ENCODE measurements around the gene LOX.

Gene LOX, protein sequence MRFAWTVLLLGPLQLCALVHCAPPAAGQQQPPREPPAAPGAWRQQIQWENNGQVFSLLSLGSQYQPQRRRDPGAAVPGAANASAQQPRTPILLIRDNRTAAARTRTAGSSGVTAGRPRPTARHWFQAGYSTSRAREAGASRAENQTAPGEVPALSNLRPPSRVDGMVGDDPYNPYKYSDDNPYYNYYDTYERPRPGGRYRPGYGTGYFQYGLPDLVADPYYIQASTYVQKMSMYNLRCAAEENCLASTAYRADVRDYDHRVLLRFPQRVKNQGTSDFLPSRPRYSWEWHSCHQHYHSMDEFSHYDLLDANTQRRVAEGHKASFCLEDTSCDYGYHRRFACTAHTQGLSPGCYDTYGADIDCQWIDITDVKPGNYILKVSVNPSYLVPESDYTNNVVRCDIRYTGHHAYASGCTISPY

GRCh38 chr5:122078116-122079110 is at the start of gene LOX:
LOX (minus strand) TSS chr5:122078259; CDS start chr5:122077985, 274 bp downstream.
- TF ChIP-seq YY1 (IDR thresholded peaks at IDR 0.05; ENCODE audit: low read depth) (no peak), CEBPB (IDR thresholded peaks at IDR 0.05) (peak; percentile 23; the same call in 1 of the 2 replicates), TAF1 (IDR thresholded peaks at IDR 0.05; ENCODE audit: low read depth) (no peak), REST (IDR thresholded peaks at IDR 0.05; ENCODE audit: low read depth) (peak; percentile 61; the same call in 1 of the 2 replicates), TCF12 (IDR thresholded peaks at IDR 0.05; ENCODE audit: low read depth) (no peak), ZBTB7A (IDR thresholded peaks at IDR 0.05; ENCODE audit: low read depth) (no peak), TEAD4 (IDR thresholded peaks at IDR 0.05) (peak; percentile 43; the same call in 1 of the 2 replicates), EP300 (IDR thresholded peaks at IDR 0.05; ENCODE audit: borderline replicate concordance) (no peak), EGR1 (IDR thresholded peaks at IDR 0.05) (no peak), NFIC (IDR thresholded peaks at IDR 0.05) (peak; percentile 29; the same call in 1 of the 2 replicates)
- TF ChIP-seq, protein P1, sequence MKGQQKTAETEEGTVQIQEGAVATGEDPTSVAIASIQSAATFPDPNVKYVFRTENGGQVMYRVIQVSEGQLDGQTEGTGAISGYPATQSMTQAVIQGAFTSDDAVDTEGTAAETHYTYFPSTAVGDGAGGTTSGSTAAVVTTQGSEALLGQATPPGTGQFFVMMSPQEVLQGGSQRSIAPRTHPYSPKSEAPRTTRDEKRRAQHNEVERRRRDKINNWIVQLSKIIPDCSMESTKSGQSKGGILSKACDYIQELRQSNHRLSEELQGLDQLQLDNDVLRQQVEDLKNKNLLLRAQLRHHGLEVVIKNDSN (IDR thresholded peaks at IDR 0.05) = 0 out of 2 replicates have a peak, but pooled peaks have one; percentile 8
- TF ChIP-seq, protein P2, sequence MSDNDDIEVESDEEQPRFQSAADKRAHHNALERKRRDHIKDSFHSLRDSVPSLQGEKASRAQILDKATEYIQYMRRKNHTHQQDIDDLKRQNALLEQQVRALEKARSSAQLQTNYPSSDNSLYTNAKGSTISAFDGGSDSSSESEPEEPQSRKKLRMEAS (IDR thresholded peaks at IDR 0.05) = peak; percentile 80

GRCh38 chr5:122126756-122127321 is 48.8 kb upstream of the LOX start:
- TF ChIP-seq NFIC (IDR thresholded peaks at IDR 0.05) (no peak), CEBPB (IDR thresholded peaks at IDR 0.05) (no peak), YY1 (IDR thresholded peaks at IDR 0.05; ENCODE audit: low read depth) (no peak), RAD21 (IDR thresholded peaks at IDR 0.05; ENCODE audit: low read depth) (no peak), CREB1 (IDR thresholded peaks at IDR 0.05; ENCODE audit: low read depth) (no peak), EGR1 (IDR thresholded peaks at IDR 0.05) (no peak), ZBTB7A (IDR thresholded peaks at IDR 0.05; ENCODE audit: low read depth) (no peak), REST (IDR thresholded peaks at IDR 0.05; ENCODE audit: low read depth) (no peak), TEAD4 (IDR thresholded peaks at IDR 0.05) (no peak)
- TF ChIP-seq, protein P1 (IDR thresholded peaks at IDR 0.05) = no peak

- TF ChIP-seq, protein P1 (IDR thresholded peaks at IDR 0.05) = no peak
- TF ChIP-seq, protein P2 (IDR thresholded peaks at IDR 0.05) = no peak
- TF ChIP-seq EGR1 (IDR thresholded peaks at IDR 0.05) (no peak), CREB1 (IDR thresholded peaks at IDR 0.05; ENCODE audit: low read depth) (no peak), TCF12 (IDR thresholded peaks at IDR 0.05; ENCODE audit: low read depth) (no peak), NFIC (IDR thresholded peaks at IDR 0.05) (no peak)
These were observed 48.2 kb upstream of the LOX start for GRCh38 chr5:122126177-122126755.

DNA sequence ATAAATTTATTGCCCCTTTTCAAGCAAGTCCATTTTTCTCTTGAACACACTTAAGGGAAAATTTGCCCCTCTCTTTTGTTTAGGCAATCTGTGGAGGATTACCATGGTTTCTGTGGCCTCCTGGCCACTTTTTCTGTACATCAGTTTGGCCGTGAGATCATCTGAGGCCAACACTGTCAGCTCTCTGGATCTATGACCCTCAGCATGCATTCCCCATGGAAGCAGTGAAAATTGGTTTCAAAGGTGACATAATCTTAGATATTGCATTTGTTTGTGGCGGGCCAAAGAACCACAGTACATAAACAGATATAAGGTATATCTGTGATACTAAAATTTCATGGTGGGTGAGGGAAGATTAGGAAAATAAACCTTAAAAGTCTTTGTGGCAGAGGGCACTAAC is 46.7 kb upstream of the LOX start:
- TF ChIP-seq, protein P2 (IDR thresholded peaks at IDR 0.05) = no peak
- no peak for TF ChIP-seq TAF1 (IDR thresholded peaks at IDR 0.05; ENCODE audit: low read depth)
- TF ChIP-seq TCF12 (IDR thresholded peaks at IDR 0.05; ENCODE audit: low read depth) = no peak
- TF ChIP-seq, protein P1 (IDR thresholded peaks at IDR 0.05) = no peak
- TF ChIP-seq FOXM1 (IDR thresholded peaks at IDR 0.05; ENCODE audit: borderline replicate concordance, low read depth) = no peak
- no peak for TF ChIP-seq YY1 (IDR thresholded peaks at IDR 0.05; ENCODE audit: low read depth)
- no peak for TF ChIP-seq EGR1 (IDR thresholded peaks at IDR 0.05)
- no peak for TF ChIP-seq EP300 (IDR thresholded peaks at IDR 0.05; ENCODE audit: borderline replicate concordance)
- TF ChIP-seq TEAD4 (IDR thresholded peaks at IDR 0.05) = no peak
- TF ChIP-seq NFIC (IDR thresholded peaks at IDR 0.05) = no peak
- TF ChIP-seq CEBPB (IDR thresholded peaks at IDR 0.05) = no peak
- no peak for TF ChIP-seq ZBTB7A (IDR thresholded peaks at IDR 0.05; ENCODE audit: low read depth)
- TF ChIP-seq CREB1 (IDR thresholded peaks at IDR 0.05; ENCODE audit: low read depth) = no peak
- no peak for TF ChIP-seq RAD21 (IDR thresholded peaks at IDR 0.05; ENCODE audit: low read depth)
- TF ChIP-seq REST (IDR thresholded peaks at IDR 0.05; ENCODE audit: low read depth) = no peak
